GM20000 (cell line): Measurements from ENCODE around the gene CAPN3.
"Not testable (repeated sequence)": the region's sequence is repeated elsewhere in the genome, so short reads cannot be mapped to it uniquely, and the experiment has no call there.

Source experiments
- DNase-seq: peaks from one replicate; pipeline ENCODE4 v3.0.0; 2012; ENCODE audit warnings: low spot score
- TF ChIP-seq, protein P1 (sequence below): IDR thresholded peaks from 2 replicates; pipeline ENCODE4 v1.5.1; 2012; ENCODE audit warnings: mild to moderate bottlenecking, control low read depth; ENCODE audit errors: extremely low read depth, missing control alignments

CAPN3 gene

DNA sequence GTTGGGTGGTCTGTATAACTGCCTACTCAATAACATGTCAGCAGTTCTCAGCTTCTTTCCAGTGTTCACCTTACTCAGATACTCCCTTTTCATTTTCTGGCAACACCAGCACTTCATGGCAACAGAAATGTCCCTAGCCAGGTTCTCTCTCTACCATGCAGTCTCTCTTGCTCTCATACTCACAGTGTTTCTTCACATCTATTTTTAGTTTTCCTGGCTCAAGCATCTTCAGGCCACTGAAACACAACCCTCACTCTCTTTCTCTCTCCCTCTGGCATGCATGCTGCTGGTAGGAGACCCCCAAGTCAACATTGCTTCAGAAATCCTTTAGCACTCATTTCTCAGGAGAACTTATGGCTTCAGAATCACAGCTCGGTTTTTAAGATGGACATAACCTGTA lies at the start of gene CAPN3:
Gene CAPN3, plus strand, starts transcription at position 253 of the 400 bp plus-strand sequence. CDS start 305 bp downstream, outside the sequence.
- no peak for DNase-seq
- TF ChIP-seq, protein P1, sequence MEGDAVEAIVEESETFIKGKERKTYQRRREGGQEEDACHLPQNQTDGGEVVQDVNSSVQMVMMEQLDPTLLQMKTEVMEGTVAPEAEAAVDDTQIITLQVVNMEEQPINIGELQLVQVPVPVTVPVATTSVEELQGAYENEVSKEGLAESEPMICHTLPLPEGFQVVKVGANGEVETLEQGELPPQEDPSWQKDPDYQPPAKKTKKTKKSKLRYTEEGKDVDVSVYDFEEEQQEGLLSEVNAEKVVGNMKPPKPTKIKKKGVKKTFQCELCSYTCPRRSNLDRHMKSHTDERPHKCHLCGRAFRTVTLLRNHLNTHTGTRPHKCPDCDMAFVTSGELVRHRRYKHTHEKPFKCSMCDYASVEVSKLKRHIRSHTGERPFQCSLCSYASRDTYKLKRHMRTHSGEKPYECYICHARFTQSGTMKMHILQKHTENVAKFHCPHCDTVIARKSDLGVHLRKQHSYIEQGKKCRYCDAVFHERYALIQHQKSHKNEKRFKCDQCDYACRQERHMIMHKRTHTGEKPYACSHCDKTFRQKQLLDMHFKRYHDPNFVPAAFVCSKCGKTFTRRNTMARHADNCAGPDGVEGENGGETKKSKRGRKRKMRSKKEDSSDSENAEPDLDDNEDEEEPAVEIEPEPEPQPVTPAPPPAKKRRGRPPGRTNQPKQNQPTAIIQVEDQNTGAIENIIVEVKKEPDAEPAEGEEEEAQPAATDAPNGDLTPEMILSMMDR: no peak

DNA sequence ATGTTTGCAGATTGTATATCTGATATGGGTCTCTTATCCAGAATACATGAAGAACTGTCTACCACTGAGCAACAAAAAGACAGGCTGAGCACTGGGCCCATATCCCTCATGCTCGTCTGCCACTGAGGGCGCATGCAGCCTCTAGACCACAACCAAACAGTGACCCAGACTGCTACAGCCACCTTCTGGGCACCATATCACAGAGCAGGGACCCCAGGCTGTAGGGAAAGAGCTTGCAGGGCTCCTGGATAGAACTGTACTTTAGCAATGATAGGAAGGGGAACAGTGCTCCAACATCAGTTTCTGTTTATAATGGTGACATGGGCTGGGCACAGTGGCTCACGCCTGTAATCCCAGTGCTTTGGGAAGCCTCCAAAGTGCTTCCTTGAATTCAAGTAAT lies 45.8 kb upstream of the CAPN3 start:
- no peak for DNase-seq
- TF ChIP-seq, protein P1: no peak

DNA sequence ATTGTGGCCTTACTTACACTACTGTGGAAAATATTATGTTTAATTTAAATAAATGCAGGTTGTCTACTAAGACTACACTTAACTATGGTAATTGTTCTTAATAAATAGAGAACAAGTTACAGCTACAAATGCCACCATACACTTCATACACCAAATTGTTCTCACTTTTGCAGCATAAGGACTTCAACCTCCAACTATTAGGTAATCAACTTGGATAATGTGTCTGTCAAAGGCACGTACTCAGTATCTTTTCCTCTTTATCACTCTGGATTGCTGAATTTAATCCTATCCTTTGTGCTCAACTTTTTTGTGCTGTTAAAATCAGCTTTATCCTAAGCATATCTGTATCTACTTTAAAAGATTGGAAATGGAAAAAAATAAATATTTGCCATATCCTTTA lies 44.5 kb upstream of the CAPN3 start:
- TF ChIP-seq, protein P1: no peak
- no peak for DNase-seq

DNA sequence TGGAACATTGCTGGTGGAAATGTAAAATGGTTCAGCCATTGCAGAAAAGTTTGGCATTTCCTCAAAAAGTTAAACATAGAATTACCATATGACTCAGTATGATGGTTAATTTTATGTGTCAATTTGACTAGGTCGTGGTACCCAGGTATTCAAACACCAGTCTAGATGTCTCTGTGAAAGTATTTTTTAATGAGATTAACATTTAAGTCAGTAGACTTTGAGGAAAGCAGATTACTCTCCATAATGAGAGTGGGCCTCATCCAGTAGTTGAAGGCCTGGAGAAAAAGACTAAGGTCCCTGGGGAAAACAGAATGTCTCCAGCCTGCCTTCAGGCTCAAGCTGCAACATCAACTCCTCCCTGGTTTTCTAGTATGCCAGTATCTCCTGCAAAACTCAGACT lies 43.8 kb upstream of the CAPN3 start:
- DNase-seq: no peak
- TF ChIP-seq, protein P1: no peak

DNA sequence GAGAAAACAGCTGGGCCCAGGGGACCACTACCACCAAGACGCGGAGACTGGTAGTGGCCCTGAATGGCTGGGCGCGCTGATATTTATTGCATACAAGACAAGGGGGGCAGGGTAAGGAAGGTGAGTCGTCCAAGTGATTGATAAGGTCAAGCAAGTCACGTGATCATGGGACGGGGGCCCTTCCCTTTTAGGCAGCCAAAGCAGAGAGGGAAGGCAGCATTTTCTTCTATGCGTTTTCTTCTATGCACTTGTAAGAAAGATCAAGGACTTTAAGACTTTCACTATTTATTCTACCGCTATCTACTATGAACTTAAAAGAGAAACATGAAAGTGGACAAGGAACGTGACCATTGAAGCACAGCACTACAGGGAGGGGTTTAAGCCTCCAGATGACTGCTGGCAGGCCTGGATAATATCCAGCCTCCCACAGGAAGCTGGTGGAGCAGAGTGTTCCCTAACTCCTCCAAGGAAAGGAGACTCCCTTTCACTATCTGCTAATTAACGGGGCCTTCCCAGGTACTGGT lies 43.0 kb upstream of the CAPN3 start:
- DNase-seq: not testable (repeated sequence)

DNA sequence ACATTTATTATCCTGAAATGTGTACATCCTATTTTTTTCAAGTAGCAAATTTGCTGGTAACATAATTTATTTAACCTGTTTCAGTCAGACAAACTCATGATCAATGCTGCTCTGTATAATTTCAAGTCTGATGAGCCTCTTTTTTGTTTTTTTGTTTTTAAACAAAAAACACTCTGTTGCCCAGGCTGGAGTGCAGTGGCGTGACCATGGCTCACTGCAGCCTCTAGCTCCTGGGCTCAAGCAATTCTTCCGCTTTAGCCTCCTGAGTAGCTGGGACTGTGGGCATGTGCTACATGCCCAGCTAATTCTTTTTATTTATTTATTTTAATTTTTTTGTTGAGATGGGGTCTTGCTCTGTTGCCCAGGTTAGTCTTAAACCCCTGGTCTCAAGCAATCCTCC lies 40.1 kb upstream of the CAPN3 start:
- DNase-seq: no peak
- TF ChIP-seq, protein P1: no peak

DNA sequence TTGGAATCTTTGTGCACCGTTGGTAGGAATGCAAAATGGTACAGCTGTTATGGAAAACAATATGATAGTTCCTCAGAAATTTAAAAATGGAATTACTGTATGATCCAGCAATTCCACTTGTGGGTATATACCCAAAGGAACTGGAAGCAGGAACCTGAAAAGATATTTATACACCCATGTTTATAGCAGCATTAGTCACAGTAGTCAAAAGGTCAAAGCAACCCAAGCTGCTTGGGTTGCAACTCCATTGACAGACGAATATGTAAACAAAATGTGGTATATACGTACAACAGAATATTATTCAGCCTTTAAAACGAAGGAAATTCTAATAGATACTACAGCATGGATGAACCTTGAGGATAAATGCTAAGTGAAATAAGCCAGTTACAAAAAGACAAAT lies 35.0 kb upstream of the CAPN3 start:
- TF ChIP-seq, protein P1: no peak
- DNase-seq: no peak

DNA sequence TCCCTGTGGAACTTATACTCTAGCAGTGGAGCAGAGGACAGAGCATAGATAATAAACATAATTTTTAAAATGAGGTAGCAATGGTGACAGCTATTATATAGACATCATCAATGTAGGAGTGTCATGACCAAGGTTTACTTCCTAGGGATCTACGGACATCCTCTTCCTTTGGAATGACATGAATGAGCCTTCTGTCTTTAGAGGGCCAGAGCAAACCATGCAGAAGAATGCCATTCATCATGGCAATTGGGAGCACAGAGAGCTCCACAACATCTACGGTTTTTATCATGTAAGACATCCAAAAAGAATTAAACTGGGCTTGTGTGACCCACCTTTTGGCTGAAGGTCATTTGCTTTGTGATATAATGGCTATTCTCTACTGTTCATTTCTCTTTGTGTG lies 30.1 kb upstream of the CAPN3 start:
- TF ChIP-seq, protein P1: no peak
- DNase-seq: no peak
